ENCODE data around the gene C2orf74.
"Not testable (repeated sequence)": the region's sequence is repeated elsewhere in the genome, so short reads cannot be mapped to it uniquely, and the experiment has no call there.

C2orf74 gene

DNA sequence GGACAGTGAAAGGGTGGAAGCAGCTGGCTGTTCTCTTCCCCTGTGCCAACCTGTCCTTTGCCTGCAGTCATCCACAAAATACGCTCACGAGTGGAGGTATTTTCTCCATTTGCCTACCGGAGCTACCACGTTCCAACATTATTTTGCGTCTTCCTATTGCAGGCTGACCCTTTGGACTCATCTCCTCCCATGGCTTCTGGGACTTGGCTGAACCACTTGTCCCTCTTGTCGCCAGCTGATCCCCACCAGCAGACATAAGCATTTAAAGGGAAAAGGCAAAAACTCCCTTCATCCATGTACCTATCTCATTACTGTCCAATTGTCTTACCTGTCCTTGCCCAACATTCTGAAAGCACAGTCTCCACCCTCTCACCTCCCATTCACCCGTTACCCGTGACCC, 13.0 kb downstream of the C2orf74 start:
- FAIRE-seq: no peak

DNA sequence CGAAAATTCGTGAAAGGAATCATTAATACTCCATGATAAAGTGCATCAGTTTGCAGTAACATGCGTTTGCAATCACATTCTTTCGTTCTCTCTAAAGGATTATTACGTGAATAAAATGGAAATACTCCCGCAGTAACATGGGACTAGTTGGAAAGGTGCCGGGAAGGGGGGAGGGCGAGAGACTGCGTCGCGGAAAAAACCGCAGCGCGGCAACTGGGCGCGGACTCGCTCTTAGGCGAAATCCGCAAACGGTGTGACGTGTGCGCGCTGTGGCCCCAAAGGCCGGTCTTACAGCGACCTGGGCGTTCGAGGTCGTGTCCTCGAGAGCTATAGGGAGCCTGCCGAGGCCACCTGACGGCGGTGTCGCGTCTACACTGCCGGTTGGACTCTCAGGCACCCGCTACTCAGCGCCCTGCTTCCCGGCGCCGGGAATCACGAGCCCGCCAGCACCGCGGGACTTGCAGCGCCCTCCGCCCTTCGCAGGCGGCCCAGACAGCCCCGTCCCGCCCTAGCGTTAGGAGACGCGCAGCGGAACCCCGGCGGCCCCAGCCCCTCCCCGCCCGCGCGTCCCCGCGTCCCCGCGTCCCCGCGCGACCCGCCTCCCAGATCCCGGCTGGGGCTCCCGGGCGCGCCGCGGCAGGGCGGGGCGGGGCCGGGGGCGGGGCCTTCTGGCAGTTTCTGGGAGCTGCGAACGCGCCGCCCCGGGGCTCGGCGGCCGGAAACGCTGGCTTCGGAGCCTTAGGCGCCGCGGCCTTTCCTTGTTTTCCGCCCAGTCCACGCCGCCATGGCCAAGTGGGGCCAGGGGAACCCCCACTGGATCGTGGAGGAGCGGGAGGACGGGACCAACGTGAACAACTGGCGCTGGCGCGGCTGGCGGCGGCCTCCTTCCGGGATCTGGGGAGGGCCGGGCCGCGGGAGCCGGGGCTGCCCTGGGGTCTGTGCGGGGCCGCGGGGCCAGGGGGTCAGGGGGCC, 15.1 kb downstream of the C2orf74 start:
- FAIRE-seq: no peak

DNA sequence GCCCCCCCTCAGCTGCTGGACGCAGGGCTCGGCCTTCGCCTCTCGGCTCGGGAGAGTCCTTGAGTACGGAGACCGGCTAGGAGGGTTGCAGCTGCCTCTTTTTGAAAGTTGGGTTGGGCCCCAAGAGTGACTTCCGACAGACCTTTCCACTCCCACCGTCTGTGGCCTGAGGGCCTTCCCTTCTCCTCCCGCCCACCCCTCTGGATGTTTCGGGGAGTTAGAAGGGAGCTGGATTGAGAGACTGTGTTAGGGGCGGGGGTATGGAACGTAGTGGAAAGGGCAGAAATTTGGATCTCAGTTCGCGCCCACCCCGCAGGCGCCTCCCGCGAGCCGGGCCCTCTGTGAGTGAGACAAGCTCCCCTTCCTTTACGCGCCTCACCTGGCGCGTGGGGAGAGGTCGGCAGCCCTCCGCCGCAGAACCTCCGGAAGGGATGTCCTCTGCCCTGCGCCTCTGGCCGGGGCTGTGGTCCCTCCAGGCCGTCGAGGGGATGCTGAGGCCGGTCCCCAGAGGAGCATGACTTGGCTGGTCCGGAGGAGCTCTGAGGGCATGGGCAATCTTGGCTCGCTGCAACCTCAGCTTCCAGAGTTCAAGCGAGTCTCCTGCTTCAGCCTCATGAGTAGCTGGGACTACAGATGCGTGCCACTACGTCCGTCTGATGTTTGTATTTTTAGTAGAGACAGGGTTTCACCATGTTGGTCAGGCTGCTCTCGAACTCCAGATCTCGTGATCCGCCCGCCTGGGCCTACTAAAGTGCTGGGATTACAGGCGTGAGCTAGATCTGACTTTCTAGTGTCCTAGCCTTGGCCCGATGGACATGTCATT, 15.9 kb downstream of the C2orf74 start:
- FAIRE-seq: no peak

DNA sequence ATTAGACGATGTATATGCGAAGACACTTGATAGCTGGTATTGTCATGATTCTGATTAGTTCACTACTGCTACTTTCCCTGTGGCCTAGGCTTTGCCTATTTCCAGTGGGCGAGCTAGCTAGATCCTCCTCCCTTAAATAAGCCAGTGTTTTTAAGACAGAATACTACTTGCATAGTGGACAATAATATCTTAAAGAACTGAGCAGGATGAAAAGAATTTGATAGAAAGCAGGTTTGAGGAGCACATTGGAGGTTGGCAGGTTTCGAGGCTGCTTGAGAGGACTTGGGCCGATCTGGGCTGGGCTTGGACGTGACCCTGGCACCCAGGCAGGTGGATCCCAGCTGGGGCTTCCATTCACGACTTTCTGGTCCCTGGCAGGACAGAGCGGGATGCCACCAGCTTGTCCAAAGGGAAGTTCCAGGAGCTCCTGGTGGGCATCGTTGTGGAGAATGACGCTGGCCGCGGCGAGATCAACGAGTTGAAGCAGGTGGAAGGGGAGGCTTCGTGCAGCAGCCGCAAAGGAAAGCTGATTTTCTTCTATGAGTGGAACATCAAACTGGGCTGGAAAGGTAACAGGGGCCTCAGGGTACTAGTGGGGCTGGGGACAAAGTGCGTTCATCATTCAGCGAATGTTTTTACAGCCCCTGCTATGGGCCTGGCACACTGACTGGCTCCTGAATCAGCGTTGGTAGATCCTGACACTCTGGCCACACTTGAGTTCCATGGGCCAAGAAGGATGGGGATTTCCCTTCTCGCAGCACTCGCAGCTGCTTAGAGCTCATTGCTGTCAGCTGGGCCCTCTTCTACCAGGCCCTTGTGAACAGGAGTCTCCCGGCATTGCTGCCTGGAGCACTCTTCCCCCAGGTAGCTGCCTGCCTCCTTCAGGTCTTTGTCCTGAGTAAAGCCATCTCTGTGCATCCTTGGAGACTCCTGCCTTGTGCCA, 16.9 kb downstream of the C2orf74 start:
- FAIRE-seq: no peak

DNA sequence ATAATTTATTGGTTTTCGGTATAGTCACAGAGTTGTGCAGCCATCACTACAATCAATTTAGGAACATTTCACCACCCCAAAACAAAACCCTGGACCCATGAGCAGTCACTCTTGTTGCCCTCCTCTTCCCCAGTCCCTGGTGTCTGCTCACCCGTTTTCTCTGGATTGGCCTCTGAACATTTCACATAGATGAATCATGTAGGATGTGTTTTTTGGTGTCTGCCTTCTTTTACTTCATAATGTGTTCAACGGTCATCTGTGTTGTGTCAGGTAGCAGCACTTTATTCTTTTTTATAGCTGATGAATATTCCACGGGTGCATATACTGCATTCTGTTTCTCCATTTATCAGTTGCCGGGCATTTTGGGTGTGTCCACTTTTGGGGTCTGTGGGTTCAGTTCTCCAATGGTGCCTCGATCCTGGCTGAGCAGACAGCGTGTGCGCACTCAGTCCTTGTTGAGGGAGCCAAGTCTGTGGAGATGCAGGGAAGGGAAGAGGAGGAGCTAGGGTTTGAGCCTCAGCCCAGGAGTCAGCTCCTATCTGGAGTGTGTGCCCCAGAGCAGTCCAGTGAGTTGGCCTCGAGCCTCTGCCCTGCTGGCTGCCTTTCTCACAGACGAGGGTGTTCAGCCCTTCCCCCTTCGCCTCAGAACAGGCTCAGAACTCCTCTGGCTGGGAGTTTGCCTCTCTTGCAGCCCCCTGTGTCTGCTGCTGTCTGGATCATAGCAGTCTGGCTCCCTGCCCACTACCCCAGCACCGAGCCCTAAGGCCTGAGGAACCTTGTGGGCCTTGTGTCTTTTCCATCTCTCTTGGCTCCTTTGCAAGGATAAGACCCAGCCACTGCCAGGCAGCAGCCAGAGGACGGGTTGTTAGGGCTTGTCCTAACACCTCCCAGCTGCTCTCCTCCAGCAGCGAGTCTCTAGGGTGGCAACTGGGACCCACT, 18.0 kb downstream of the C2orf74 start:
- no peak for FAIRE-seq

DNA sequence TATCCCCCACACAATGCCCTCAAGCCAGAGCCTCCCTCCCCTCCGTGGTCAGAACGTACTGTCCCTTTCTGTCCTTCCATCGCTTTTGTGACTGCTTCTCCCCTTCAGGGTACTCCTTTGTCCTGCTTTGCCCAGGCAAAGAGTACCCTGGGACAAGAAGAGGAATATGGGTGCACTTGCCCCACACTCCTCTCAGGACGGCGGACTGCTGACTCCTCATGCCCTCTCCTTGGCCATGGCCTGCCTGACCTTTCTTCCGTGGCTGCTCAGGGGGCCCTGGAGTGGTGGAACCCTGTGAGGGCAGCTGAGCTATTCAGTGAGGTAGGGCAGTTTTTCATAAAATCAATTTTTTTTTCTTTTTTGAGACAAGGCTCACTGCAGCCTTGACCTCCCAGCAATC, 18.7 kb downstream of the C2orf74 start:
- FAIRE-seq: no peak

DNA sequence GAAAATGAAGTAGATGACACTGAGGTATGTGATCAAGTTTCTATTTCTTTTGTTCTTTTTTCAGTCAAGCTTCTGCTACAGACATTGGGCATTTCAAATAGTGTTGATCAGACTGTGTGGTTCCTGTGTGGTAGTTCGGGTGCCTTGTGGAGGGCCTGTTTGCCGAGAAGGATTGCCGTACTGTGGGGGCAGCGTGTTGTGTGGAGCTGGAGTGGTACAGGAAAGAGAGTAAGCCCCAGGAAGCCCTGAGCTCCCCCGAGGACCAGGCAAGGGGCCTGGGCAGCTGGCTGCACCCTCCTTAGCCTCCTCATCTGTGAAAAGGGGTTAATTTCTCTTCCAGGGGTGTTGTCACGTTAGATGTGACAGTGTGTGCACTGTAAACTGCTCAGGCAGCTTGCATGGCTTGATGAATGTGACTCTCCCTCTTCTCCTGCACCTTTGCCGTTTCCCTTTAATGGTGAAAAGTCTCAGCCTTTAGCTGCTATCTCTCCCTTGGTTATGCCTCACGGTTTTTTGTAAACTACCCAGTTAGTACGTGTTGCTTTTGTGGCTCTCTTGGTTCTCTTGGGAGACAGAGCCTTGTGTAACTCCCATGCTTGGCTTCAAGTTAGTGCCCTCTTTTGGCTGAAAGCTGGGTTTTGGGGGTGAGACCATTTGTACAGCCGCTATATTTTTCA, 19.5 kb downstream of the C2orf74 start:
- FAIRE-seq: no peak

DNA sequence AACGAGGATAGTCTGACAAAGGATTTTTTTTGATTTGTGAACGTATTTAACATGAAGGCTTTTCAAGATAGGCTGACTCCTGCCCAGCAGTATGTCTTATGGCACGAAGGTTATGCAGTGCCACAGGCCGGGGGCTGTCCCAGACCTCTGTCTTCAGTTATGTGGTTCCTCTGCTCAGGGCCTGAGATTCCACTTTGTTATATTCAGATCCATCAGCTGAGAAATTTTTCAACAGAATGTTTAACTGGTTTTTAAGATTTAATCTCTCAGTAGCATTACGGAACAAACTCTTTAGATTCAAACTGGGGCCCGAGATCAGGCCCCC, 20.0 kb downstream of the C2orf74 start:
- FAIRE-seq: no peak

DNA sequence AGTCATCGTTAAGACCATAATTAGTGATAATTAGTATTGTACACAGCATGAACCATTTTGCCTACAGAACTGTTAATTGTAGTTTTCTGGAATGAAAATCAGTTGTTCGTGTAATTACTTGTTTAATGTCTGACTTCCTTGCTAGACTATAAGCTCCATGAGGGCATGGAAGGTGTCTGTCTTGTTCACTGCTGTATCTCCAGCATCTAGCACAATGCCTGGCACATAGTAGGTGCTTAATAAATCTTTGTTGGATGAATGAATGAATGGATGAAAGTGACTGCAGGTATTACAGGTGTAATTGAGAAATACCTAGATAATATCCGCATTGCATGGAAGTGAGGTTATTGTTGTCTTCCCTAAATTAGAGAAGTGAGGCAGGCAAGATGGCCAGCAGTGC, 21.8 kb downstream of the C2orf74 start:
- no peak for FAIRE-seq

DNA sequence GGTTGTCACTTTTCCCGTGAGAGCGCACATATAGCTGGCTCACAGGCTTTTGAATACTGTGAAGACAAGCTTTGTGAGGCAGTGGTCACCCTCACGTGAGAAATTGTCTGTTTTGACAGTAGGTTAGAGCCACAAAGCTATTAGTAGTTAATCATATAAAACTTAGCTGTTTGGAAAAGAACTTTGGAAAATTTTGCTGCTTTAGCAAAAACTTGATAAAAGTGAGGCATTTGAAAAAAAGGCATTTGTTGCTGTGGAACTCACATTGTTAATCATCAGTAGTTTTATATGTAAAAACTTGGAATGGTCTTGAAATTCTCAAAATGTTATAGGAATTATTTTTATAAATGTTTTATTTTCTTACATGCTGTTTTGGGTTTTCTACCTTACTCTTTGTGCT, 22.3 kb downstream of the C2orf74 start:
- FAIRE-seq: no peak

DNA sequence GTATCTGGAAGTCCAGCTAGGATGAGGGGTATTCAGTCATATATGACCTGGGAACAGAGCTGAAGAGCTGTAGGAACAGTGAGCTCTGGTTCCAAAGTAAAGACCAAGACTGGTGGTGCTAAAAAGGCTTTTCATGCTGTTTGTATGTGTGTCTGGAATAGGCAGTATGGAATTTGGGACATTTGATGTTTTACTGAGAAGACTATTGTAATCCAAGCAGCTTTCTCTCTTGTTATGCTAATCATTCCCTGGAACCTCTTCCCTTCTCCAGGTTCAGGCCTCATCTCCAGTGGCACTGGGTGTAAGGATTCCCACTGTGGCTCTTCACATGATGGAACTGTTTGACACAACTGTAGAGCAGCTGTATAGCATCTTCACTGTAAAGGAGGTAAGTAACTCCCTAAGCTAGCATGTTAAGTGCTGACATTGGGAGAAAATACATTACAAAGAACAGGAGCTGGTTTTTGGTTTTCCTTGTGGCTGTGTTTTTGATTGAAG, 23.3 kb downstream of the C2orf74 start:
- no peak for FAIRE-seq

DNA sequence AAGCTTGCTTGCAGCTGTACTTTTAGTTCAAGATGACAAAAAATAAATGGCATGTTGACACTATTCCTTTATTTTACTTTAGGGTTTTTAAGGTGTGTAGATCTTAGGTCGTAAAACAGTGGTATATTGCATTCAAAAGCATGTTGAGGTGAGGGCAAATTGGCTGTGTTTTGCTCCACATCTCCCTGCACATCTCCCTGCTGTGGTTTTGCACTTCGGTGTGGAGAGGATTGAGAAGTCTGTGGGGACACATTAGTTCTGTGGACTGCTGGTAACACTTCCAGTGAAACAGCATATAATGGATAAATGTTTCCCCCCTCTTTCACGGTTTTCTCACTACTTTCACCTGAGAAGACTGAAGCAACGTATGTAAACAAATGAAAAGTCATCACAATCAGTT, 25.1 kb downstream of the C2orf74 start:
- no peak for FAIRE-seq

DNA sequence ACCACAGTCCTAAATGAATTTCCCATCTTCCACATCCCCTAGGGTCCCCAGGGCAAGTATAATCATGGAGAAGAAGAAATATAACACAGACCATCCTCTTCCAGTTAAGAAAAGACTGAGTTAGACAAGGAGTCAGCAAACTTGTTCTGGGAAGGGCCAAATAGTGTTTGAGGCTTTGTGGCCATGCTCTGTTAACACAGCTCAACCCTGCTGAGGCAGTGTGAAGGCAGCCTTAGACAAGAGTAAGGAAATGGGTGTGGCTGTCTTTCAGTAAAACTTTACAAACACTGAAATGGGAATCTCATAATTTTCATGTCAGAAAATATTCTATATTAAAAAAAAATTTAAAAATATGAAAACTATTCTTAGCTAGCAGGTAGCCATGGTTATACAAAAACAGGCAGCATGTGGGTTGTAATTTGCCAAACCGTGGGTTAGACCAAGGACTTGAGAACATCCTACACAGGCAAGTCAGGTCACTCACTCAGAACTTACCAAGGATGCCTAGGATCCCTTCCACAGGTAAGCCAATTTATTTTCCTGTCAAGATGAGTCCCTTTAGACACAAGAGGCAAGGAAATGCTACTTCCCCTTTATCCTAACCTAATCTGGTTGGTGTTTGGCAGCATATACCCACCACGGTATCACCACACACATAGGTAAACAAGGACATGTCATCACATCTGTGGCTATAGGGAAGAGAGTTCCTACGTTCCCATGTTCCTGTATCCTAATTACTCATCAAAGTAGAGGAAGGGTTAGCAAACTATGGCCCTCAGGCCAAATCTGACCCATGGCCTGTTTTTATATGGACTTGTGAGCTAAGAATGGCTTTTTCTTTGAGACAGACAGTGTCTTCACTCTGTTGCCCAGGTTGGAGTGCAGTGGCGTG, 31.9 kb downstream of the C2orf74 start:
- no peak for FAIRE-seq

DNA sequence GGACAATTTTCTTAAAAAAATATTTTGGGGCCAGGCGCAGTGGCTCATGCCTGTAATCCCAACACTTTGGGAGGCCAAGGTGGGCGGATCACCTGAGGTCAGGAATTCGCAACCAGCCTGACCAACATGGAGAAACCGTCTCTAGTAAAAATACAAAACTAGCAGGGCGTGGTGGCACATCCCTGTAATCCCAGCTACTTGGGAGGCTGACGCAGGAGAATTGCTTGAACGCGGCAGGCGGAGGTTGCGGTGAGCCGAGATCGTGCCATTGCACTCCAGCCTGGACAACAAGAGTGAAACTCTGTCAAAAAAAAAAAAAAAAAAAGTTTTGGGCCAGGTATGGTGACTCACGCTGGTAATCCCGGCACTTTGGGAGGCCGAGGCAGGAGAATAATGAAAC, 32.7 kb downstream of the C2orf74 start:
- FAIRE-seq: not testable (repeated sequence)

DNA sequence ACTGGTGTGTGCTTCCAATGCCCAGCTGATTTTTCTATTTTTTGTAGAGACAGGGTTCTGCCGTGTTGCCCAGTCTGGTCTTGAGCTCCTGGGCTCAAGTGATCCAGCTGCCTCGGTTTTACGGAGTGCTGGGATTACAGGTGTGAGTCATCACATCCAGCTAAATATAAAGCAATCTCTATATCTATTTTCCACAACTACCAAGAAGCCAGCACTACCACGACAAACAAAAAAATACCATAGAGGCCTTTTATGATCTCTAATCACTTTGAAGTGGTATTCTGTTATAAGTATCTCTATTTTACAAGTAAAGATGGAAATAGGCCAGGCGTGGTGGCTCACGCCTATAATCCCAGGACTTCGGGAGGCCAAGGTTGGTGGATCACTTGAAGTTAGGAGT, 34.7 kb downstream of the C2orf74 start:
- FAIRE-seq: no peak

DNA sequence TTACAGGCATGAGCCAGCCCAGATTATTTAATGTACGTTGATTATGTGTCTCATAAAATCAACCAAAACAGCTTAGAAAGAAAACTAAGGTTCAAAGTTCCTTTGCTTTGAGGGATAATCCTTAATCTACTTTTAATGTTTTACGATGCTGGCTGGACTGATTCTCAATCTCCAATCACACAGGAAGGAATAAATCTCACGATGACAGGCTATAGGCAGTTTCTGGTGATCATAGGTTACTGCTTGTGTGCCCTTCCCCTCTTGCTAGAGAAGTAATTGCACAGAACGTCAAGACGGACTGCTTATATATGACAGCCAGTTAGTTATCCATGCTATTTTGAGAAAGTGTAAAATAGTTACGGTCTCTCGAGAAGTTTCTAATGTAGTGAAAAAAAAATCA, 43.1 kb downstream of the C2orf74 start:
- FAIRE-seq: no peak

DNA sequence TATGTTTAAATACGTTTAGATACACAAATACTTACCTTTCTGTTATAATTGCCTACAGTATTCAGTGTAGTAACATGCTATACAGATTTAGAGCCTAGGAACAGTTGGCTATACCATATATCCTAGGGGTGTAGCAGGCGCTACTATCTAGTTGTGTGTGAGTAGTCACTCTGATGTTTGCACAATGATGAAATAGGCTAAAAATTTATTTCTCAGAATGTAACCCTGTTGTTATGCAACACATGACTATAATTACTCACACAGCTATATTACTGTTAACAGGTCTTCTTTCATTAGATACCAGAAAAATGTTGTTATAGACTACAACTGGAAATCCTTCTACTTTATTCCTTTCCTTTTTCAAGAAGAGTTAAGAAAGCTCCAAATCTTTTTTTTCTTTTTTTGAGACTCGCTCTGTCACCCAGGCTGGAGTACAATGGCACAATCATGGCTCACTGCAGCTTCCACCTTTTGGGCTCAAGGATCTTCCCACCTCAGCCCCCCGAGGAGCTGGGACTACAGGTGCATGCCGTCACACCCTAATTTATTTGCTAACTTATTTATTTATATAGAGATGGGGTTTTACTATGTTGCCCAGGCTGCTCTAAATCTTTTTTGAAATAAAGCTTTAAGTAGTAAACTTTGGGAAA, 48.5 kb downstream of the C2orf74 start:
- FAIRE-seq: no peak

DNA sequence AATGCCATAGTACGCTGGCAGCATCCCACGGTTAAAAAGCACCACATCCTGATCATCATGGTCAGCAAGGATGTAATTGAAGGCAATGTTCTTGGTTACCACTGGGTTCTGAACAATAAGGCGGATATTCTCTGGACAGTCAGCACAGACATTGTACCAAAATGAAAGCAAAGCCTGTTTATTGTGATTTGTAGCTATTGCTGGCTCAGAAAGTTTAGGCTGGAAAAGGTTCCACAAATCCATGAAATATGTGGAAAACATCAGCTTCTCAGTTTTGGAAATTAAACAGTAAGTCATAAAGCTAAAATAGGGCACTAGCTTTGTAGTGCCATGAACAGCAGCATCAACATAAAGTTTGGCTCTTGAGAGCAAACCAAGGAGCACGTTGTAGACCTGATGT, 52.2 kb downstream of the C2orf74 start:
- FAIRE-seq: no peak
